ENCODE results near the gene ASH1L. TPM values are rescaled to one million over a fixed set of nuclear protein-coding genes. Genes with fewer than 3 reads are reported as not detected.
A peak's percentile ranks its signal among the peaks of the same experiment; 100 is the strongest.

The ASH1L gene
- total RNA-seq, 1 donor: 41.6 TPM

- Histone ChIP-seq H3K4me2 (ENCODE audit: insufficient read depth, low read length) (no peak overlapping the region), H3K27ac (ENCODE audit: low read depth, low read length) (no peak overlapping the region), H3K4me1 (ENCODE audit: insufficient read depth, low read length) (peaks cover 14% of the 10 kb centered on the region), H3K9me3 (ENCODE audit: low read depth, low read length) (no peaks in the 10 kb centered on the region), H3K36me3 (ENCODE audit: insufficient read depth, low read length) (peaks cover 30% of the 10 kb centered on the region), H3K27me3 (ENCODE audit: insufficient read depth, low read length) (no peaks in the 10 kb centered on the region), H3K79me2 (ENCODE audit: insufficient read depth, low read length) (peaks cover 19% of the 10 kb centered on the region), H2AFZ (ENCODE audit: low read length) (no peak overlapping the region), H3K4me3 (ENCODE audit: insufficient read depth, low read length) (no peak overlapping the region), H4K20me1 (ENCODE audit: insufficient read depth, low read length) (peaks cover 10% of the 10 kb centered on the region)
- TF ChIP-seq, protein P1, sequence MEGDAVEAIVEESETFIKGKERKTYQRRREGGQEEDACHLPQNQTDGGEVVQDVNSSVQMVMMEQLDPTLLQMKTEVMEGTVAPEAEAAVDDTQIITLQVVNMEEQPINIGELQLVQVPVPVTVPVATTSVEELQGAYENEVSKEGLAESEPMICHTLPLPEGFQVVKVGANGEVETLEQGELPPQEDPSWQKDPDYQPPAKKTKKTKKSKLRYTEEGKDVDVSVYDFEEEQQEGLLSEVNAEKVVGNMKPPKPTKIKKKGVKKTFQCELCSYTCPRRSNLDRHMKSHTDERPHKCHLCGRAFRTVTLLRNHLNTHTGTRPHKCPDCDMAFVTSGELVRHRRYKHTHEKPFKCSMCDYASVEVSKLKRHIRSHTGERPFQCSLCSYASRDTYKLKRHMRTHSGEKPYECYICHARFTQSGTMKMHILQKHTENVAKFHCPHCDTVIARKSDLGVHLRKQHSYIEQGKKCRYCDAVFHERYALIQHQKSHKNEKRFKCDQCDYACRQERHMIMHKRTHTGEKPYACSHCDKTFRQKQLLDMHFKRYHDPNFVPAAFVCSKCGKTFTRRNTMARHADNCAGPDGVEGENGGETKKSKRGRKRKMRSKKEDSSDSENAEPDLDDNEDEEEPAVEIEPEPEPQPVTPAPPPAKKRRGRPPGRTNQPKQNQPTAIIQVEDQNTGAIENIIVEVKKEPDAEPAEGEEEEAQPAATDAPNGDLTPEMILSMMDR (IDR thresholded peaks at IDR 0.05; ENCODE audit: extremely low read depth, low read depth, low read length): no peak
- peak; percentile 57 for DNase-seq (ENCODE audit: insufficient read length, low spot score, missing footprints)
Observed at GRCh38 chr1:155316922-155317321, 245.7 kb downstream of the ASH1L start.

GRCh38 chr1:155313261-155313660 is 249.3 kb downstream of the ASH1L start:
- H3K36me3 ChIP-seq (ENCODE audit: insufficient read depth, low read length): peaks cover 27% of the 10 kb centered on the region
- no peaks in the 10 kb centered on the region for H4K20me1 ChIP-seq (ENCODE audit: insufficient read depth, low read length)
- no peaks in the 10 kb centered on the region for H3K9me3 ChIP-seq (ENCODE audit: low read depth, low read length)
- no peak overlapping the region for H2AFZ ChIP-seq (ENCODE audit: low read length)
- H3K4me1 ChIP-seq (ENCODE audit: insufficient read depth, low read length): peaks cover 11% of the 10 kb centered on the region
- TF ChIP-seq, protein P1 (IDR thresholded peaks at IDR 0.05; ENCODE audit: extremely low read depth, low read depth, low read length): no peak
- no peak overlapping the region for H3K27ac ChIP-seq (ENCODE audit: low read depth, low read length)
- no peaks in the 10 kb centered on the region for H3K27me3 ChIP-seq (ENCODE audit: insufficient read depth, low read length)
- peaks cover 44% of the 10 kb centered on the region for H3K79me2 ChIP-seq (ENCODE audit: insufficient read depth, low read length)
- no peak for DNase-seq (ENCODE audit: insufficient read length, low spot score, missing footprints)
- no peak overlapping the region for H3K4me3 ChIP-seq (ENCODE audit: insufficient read depth, low read length)
- H3K4me2 ChIP-seq (ENCODE audit: insufficient read depth, low read length): no peak overlapping the region

DNA sequence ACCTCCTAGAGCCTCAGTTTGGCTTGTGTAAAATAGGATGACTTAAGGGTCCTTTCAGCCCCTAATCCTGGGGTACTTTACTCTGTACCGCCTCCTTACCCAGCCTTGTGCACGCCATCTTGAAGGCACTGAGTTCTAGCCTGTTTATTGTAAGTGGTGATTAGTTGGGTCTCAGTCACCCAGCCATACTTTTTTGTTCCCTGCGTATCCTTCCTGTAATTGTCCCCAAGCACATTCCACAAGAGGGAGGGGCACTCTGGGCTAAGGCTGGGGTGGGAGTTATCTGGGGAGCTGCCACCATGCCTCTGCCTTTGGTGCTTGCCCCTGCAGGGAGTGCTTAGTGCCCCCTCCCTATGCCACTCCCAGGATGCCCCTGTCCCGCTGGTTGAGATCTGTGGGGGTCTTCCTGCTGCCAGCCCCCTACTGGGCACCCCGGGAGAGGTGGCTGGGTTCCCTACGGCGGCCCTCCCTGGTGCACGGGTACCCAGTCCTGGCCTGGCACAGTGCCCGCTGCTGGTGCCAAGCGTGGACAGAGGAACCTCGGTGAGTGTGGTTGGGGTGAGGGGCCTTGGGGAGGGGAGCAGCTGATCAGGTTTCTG is 253.1 kb downstream of the ASH1L start:
- H3K4me2 ChIP-seq (ENCODE audit: insufficient read depth, low read length): peak overlapping the region; percentile 99
- peak; percentile 72 for DNase-seq (ENCODE audit: insufficient read length, low spot score, missing footprints)
- peaks cover 37% of the 10 kb centered on the region for H3K4me1 ChIP-seq (ENCODE audit: insufficient read depth, low read length)
- H3K27ac ChIP-seq (ENCODE audit: low read depth, low read length): peak overlapping the region; percentile 87
- H3K36me3 ChIP-seq (ENCODE audit: insufficient read depth, low read length): peaks cover 22% of the 10 kb centered on the region
- H3K4me3 ChIP-seq (ENCODE audit: insufficient read depth, low read length): peak overlapping the region; percentile 99
- H4K20me1 ChIP-seq (ENCODE audit: insufficient read depth, low read length): no peaks in the 10 kb centered on the region
- peaks cover 44% of the 10 kb centered on the region for H3K79me2 ChIP-seq (ENCODE audit: insufficient read depth, low read length)
- H3K27me3 ChIP-seq (ENCODE audit: insufficient read depth, low read length): no peaks in the 10 kb centered on the region
- H3K9me3 ChIP-seq (ENCODE audit: low read depth, low read length): no peaks in the 10 kb centered on the region
- peak overlapping the region; percentile 90 for H2AFZ ChIP-seq (ENCODE audit: low read length)
- TF ChIP-seq, protein P1 (IDR thresholded peaks at IDR 0.05; ENCODE audit: extremely low read depth, low read depth, low read length): no peak

- Histone ChIP-seq H3K36me3 (ENCODE audit: insufficient read depth, low read length) (peaks cover 22% of the 10 kb centered on the region), H3K4me2 (ENCODE audit: insufficient read depth, low read length) (peak within 1 kb of the TSS; percentile 99), H3K9me3 (ENCODE audit: low read depth, low read length) (no peaks in the 10 kb centered on the region), H3K27ac (ENCODE audit: low read depth, low read length) (peak within 1 kb of the TSS; percentile 87), H3K4me3 (ENCODE audit: insufficient read depth, low read length) (peak within 1 kb of the TSS; percentile 99), H3K79me2 (ENCODE audit: insufficient read depth, low read length) (peaks cover 44% of the 10 kb centered on the region), H2AFZ (ENCODE audit: low read length) (peak within 1 kb of the TSS; percentile 90), H3K27me3 (ENCODE audit: insufficient read depth, low read length) (no peaks in the 10 kb centered on the region), H3K4me1 (ENCODE audit: insufficient read depth, low read length) (peaks cover 37% of the 10 kb centered on the region), H4K20me1 (ENCODE audit: insufficient read depth, low read length) (no peaks in the 10 kb centered on the region)
- DNase-seq (ENCODE audit: insufficient read length, low spot score, missing footprints): peak; percentile 99
- TF ChIP-seq, protein P1 (IDR thresholded peaks at IDR 0.05; ENCODE audit: extremely low read depth, low read depth, low read length): no peak
Observed at GRCh38 chr1:155308493-155309422, 253.8 kb downstream of the ASH1L start, which contains the start of gene FDPS. FDPS (plus strand) TSS chr1:155308866; CDS start chr1:155309790, 924 bp downstream.
